NCI-H69 (cell line): ENCODE measurements around the gene PBX4.

Experiments
- DNase-seq: peaks from one replicate; lab custom pipeline; 2025; lab: John Stamatoyannopoulos, UW

The PBX4 gene

DNA sequence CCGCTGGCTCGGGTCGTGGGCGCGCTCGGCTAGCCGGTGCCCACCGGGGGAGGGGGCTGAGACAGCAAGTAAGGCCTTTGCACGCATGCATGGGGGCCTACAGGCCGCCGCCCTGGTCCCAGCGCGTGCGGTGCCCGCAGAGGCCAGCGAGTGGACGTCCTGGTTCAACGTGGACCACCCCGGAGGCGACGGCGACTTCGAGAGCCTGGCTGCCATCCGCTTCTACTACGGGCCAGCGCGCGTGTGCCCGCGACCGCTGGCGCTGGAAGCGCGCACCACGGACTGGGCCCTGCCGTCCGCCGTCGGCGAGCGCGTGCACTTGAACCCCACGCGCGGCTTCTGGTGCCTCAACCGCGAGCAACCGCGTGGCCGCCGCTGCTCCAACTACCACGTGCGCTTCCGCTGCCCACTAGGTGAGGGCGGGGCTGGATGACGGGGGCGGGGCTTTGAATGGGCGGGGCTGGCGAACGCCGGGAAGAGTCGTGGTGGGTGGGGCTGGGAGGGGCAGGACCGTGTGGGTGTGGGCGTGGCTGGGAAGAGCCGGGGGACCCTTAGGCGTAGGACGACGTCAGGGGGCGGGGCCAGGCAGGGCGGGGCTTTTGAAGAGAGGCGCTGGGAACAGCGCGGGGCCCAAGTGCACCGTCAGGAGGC, 78.3 kb downstream of the PBX4 start:
- peak; percentile 27 for DNase-seq

- no peak for DNase-seq
These were observed 78.8 kb downstream of the PBX4 start for GRCh38 chr19:19539698-19540063.

- peak; percentile 29 for DNase-seq
These were observed 79.7 kb downstream of the PBX4 start for GRCh38 chr19:19538785-19539166.

- peak; percentile 82 for DNase-seq
These were observed 80.3 kb downstream of the PBX4 start, which contains the start of gene CILP2 for GRCh38 chr19:19538061-19538784. Gene CILP2 (plus strand): TSS chr19:19538265. CDS start chr19:19538350, 85 bp downstream.

GRCh38 chr19:19537075-19538048, 81.1 kb downstream of the PBX4 start:
- peak; percentile 67 for DNase-seq

DNA sequence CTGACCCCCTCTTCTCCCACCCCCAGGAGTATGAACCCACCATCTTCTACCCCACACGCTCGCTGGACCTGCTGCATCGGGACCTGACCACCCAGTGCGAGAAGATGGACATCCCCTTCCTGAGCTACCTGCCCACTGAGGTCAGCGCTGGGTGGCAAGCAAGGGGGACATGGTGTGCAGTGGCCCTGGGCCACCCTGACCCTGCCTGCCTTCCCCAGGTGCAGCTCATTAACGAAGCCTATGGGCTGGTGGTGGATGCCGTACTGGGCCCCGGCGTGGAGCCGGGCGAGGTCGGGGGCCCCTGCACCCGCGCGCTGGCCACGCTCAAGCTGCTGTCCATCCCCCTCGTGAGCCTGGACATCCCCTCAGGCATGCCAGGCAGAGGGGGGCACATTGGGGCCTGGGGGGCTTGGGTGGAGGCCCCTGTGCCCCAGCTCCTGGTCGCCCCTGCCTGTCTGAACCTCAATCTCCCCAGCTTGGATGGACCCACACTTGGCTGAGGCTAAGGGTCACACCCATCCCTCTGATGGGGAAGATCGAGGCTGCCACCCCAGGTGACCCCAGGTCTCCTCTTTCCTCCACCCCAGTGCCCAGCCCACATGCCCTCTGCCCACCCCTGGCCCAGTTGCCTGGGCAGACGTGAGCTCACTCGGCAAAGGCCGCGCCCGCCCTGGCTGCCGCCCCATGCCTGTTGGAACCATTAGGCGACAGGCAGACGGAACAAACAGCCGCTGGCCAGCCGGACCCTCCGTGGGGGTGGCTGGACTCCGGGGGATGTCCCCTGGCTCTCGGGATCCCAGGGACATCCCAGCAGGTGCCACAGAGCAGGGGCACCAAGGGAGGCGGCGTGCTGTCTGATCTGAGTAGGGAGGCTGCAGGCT, 82.9 kb downstream of the PBX4 start:
- no peak for DNase-seq

- DNase-seq, result no peak
These were observed 83.8 kb downstream of the PBX4 start for GRCh38 chr19:19534556-19535265.

DNA sequence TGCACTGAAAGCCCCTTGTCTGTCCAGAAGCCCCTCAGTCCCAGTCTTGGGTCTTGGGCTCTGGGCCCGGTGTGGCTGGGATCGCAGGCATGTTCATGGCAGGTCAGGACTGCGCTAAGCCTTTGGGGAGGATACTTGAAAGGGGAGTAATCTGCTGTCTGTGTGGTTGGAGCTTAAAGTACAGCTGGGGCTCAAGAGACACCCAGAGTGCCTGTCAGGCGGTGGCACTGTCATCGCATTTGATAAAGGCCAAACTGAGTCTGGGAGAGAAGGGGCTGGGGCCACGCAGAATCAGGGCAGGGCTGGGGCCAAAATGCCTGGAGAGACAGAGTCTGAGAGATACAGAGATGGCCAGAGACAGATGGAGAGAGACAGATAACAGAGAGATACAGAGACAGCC, 84.6 kb downstream of the PBX4 start:
- no peak for DNase-seq

- DNase-seq, result no peak
These were observed 85.4 kb downstream of the PBX4 start for GRCh38 chr19:19532806-19533701.

DNA sequence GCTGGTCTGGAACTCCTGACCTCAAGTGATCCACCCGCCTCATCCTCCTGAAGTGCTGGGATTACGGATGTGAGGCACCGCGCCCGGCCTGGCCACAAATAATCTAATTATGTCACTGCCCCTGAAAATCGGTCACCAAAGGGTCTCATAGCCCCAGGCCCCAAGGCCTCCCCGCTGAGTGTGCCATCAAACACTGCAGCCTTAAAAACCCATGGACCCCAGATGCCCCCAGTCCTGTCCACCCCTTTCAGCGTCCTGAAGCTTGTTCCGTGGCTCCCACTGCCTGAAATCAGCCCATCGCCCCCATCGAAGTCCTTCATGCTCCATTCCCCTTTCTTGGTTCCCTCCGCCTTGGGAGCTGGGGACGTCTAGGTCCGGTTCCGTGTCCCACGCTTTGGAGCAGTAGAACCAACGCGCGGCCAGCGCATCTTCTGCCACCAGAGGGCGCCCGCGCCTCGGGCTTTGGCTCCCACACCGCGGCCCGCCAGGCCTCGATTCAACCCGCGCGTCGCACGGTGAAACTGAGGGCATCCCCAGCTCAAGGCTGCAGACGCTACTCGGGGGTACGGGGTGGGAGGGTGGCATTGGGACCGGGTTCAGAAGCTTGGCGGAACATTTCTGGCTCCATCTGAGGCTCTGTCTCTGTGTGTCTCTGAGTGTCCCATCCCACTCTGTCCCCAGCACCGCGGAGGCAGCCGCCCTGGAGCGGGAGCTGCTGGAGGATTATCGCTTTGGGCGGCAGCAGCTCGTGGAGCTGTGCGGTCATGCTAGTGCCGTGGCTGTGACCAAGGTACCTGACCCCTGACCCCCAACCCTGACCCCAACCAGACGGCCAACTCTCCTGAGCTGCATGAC, 86.3 kb downstream of the PBX4 start:
- peak; percentile 85 for DNase-seq

DNA sequence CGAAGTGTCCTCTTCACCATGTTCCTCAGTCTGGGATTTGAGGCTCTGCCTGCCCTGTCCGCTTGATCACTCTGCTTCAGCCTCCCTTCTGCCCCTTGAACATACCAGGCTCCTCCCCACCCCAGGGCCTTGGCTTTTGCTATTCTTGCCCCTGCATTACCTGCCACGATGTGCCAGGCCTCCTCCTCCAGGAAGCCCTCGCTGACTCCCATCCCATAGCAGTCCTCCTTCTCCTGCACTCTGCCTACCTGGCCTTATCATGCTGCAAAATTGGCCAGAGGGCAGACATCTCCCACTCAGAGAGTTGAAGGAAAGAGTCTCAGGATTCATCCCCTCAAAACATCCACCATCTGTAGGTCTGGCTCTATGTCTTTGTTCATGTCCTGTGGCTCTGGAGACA, 87.6 kb downstream of the PBX4 start:
- no peak for DNase-seq

- peak; percentile 16 for DNase-seq
These were observed 88.1 kb downstream of the PBX4 start for GRCh38 chr19:19530423-19530804.

DNA sequence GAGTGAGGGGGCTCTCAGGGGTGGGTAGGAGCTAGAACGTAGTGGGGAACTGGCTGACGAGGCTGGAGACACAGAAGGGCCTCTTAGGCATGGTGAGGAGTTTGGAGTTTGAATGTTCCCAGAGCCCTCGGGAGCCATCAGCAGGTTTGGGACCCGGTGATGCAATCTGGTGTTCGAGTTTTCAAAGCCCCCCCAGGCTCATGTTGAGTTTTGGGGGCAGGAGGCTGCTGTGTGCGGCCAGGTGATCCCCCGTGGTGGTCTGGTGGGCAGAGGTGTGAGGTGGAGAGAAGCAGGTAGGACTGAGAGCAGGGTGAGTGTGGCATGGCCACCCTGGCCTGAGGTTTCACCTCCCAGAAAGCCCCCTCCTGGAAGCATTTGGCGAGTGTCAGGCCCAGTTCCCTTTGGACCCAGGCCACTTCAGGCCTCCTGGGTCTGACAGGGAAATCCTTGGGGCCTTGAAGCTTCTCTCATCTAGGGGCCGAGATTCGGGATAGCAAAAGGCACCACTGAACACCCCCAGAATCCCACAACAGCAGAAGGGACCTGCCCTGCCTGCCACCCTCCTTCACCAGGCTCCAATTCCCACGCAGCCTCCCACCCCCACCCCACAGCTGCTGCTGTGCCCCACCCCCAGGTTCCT, 88.6 kb downstream of the PBX4 start:
- no peak for DNase-seq

DNA sequence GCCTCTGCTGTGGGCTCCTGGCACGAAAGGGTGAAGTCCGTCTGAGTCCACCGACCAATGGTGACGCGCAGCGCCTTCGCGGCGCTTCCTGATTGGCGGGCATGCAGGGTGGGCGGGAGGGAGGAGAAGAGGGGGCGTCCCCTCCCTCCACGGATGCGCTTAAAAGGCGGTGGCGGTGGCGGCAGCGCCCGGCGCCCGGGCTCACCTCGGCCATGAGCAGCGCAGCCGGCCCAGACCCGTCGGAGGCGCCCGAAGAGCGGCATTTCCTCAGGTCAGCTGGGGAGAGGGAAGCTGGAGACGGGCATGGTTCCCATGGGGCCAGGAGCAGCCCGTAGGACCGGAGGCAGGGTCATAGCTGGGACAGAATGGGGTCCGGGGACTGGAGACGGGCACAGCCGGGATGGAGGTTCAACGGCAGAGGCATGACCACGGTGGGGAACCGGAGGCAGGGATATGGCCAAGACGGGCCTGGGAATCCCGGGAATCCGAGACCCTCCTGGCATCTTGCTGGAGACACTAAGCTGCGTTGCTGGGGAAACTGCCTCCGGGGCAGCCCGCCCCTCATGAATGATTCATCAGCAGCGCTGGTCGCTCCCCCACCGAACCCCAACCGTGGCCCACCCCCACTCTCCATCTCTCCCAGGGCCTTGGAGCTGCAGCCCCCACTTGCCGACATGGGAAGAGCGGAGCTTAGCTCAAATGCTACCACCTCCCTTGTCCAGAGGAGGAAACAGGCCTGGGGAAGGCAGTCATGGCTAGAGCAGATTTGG, 89.6 kb downstream of the PBX4 start, which contains the start of gene YJEFN3:
YJEFN3 (plus strand) TSS at position 191 of the 770 bp plus-strand sequence; CDS start at position 213, 22 bp downstream.
- peak; percentile 78 for DNase-seq

DNA sequence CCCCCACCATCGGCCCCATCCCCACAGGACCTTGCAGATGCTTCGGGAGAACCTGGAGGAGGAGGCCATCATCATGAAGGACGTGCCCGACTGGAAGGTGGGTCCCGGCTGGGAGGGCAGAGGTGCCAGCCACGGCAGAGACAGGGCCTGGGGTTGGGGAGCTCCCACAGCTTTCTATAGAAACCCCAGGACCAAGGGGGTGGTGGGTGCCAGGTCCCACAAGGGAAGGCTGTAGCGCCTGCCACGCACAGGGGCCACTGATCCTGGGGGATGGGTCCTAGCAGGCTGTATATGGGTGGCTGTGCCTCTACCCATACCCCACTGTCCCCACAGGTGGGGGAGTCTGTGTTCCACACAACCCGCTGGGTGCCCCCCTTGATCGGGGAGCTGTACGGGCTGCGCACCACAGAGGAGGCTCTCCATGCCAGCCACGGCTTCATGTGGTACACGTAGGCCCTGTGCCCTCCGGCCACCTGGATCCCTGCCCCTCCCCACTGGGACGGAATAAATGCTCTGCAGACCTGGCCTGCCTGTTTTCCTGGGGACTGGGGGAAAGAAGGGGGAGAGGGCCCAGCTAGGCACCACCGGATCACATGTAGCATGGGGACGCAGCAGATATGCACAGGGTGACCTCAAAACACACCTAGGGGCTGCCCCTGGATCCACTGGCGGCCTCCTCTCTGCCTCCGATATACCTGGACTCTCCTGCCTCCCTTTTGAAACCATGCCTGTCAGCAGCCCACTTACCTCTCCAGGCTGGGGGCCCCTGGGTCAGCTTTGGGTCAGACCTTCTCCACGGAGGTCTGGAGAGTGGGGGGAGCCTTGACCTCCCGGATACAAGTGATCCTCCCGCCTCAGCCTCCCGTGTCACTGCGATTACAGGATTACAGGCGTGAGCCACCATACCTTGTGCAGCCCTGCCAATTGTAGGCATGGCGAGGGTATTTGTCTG, 90.5 kb downstream of the PBX4 start:
- no peak for DNase-seq

DNA sequence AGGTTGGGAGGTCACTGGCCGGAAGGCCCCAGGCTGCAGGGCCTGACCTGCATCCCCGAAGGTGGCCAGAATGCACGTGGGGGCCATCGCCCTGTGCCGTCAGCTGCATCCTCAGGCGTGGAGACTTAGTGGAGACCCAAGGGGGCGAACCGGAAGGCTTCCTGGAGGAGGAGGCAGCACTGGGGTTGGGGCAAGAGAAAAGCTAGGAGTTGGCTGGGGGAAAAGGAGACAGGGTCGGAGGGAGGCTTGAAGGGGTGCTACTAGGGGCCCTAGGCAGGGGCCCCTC, 91.2 kb downstream of the PBX4 start:
- no peak for DNase-seq
